HK-2 (cell line): ENCODE measurements around the gene ATP6AP2.
A peak's percentile ranks its signal among the peaks of the same experiment; 100 is the strongest.

Experiments
- DNase-seq: peaks from one replicate; pipeline ENCODE4 v3.0.0-alpha.2; 2018; ENCODE audit not compliant: unreplicated experiment

The ATP6AP2 gene

GRCh38 chrX:40644176-40644575 lies 63.4 kb downstream of the ATP6AP2 start:
- DNase-seq: no peak

GRCh38 chrX:40644821-40645358 lies 64.1 kb downstream of the ATP6AP2 start:
- DNase-seq: peak; percentile 40

- DNase-seq: peak; percentile 49
Measured at GRCh38 chrX:40646489-40647306, 65.9 kb downstream of the ATP6AP2 start.

- DNase-seq: peak; percentile 88
Measured at GRCh38 chrX:40647307-40648197, 66.8 kb downstream of the ATP6AP2 start, which contains the start of gene CXorf38. CXorf38 (minus strand) TSS chrX:40647561; CDS start chrX:40647520, 41 bp downstream.

GRCh38 chrX:40651620-40652223 lies 71.0 kb downstream of the ATP6AP2 start:
- peak; percentile 55 for DNase-seq

GRCh38 chrX:40652664-40653063 lies 71.9 kb downstream of the ATP6AP2 start:
- DNase-seq: no peak

- DNase-seq: no peak
Measured at GRCh38 chrX:40653535-40653934, 72.8 kb downstream of the ATP6AP2 start.
